Measurements from ENCODE around the gene BTBD17. TPM values are rescaled to one million over a fixed set of nuclear protein-coding genes. Genes with fewer than 3 reads are reported as not detected.

The BTBD17 gene
- polyA plus RNA-seq, 3 donors = not detected

DNA sequence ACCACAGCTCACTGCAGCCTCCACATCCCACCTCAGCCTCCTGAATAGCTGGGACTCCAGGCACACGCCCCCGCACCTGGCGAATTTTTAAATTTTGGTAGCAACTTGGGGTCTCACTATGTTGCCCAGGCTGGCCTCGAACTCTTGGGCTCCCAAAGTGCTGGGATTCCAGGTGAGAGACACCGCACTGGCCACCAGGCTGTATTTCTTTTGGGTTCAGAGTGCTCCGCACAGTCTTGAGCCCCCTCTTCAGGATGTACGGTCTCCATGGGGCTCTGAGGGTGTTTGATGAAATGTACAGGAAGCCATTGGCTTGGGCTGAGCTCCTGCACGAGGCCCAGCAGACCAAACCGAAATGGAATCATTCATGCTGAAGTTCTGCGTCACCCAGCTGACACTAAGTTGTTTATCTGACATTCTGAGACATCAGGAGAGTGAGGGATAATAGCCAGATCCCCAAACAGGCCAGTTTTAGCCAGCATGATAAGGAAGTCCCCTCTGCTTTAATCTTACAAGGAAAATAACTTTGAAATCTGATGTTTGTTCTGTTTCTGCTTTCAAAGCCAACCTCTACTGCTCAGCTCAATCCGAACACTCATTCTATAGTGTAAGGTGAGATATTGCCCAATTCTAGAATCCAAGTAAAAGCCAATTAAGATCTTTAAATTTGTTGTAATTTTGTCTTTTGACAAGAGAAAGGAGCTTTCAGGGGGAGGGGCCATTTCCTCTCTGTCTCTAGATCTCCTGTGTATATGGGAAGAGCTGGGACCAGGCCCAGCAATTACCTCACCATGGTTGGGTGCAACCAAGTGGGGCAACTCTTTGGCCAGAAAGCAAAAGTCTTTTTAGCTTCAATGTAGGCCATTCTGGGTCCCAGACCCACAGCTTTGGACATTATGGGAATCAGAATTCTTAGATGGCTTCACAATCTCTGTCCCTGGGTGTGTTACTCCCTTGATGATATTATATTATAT, 29.3 kb upstream of the BTBD17 start:
- peaks cover 0 to 11% of the 10 kb centered on the region in 2 donors for H3K9me3 ChIP-seq (replicated peaks in 1 of 2; ENCODE audit: control insufficient read depth in 1 of 2, insufficient read depth in 1 of 2, low read length in 2 of 2)
- no peak overlapping the region for H3K27ac Mint-ChIP-seq
- no peak overlapping the region for H3K4me2 ChIP-seq (replicated peaks; ENCODE audit: extremely low read depth, low read length, poor library complexity, severe bottlenecking)
- H3K36me3 ChIP-seq (replicated peaks in 1 of 2; ENCODE audit: control insufficient read depth in 1 of 2, insufficient read depth in 2 of 2, low read length in 2 of 2) = no peaks in the 10 kb centered on the region
- peaks cover 3 to 14% (median 9%) of the 10 kb centered on the region in 7 donors for H3K9me3 Mint-ChIP-seq
- no peaks in the 10 kb centered on the region for H4K20me1 ChIP-seq (ENCODE audit: insufficient read depth, low read length)
- peaks cover 15 to 30% of the 10 kb centered on the region in 2 donors for H3K4me1 ChIP-seq (ENCODE audit: control insufficient read depth in 1 of 2, insufficient read depth in 2 of 2, low read length in 2 of 2)
- H3K27me3 Mint-ChIP-seq (ENCODE audit: low read depth in 3 of 3) = peaks cover 6 to 12% (median 11%) of the 10 kb centered on the region in 3 donors
- intact Hi-C loops (cut with micrococcal nuclease) = no loop called here
- no peak for TF ChIP-seq CTCF (IDR thresholded peaks at IDR 0.05)
- H3K27me3 ChIP-seq (ENCODE audit: control insufficient read depth in 2 of 2, insufficient read depth in 2 of 2, low read length in 2 of 2) = no peaks in the 10 kb centered on the region
- no peak overlapping the region for H2AFZ ChIP-seq (ENCODE audit: insufficient read depth, low read depth, low read length, poor library complexity, severe bottlenecking)
- no peak for DNase-seq
- no peak overlapping the region for H3K9ac ChIP-seq (ENCODE audit: insufficient read depth, low read length, poor library complexity, severe bottlenecking)
- H3K4me1 Mint-ChIP-seq = peaks cover 37% of the 10 kb centered on the region
- no peak overlapping the region for H3K4me3 ChIP-seq (replicated peaks in 1 of 3; ENCODE audit: low read depth in 2 of 3, low read length in 3 of 3)
- no peak overlapping the region for H3K4me3 Mint-ChIP-seq
- WGBS (ENCODE audit: insufficient coverage) = 91% methylated on average over 10 of the region's 11 CpGs
- no peaks in the 10 kb centered on the region for H3K79me2 ChIP-seq (ENCODE audit: insufficient read depth, low read length)
- peaks cover 0 to 4% of the 10 kb centered on the region in 2 donors for H3K36me3 Mint-ChIP-seq
- no peak overlapping the region for H3K27ac ChIP-seq (ENCODE audit: low read depth in 1 of 2, low read length in 2 of 2)

- WGBS (ENCODE audit: insufficient coverage) = 58% methylated on average over 1 of the region's 2 CpGs
- no peak overlapping the region for H3K4me2 ChIP-seq (replicated peaks; ENCODE audit: extremely low read depth, low read length, poor library complexity, severe bottlenecking)
- H3K4me3 ChIP-seq (replicated peaks in 1 of 3; ENCODE audit: low read depth in 2 of 3, low read length in 3 of 3) = no peak overlapping the region
- H3K79me2 ChIP-seq (ENCODE audit: insufficient read depth, low read length) = no peaks in the 10 kb centered on the region
- no peaks in the 10 kb centered on the region for H4K20me1 ChIP-seq (ENCODE audit: insufficient read depth, low read length)
- H3K27me3 ChIP-seq (ENCODE audit: control insufficient read depth in 2 of 2, insufficient read depth in 2 of 2, low read length in 2 of 2) = no peaks in the 10 kb centered on the region
- no peak for TF ChIP-seq CTCF (IDR thresholded peaks at IDR 0.05)
- no peak overlapping the region for H3K27ac ChIP-seq (ENCODE audit: low read depth in 1 of 2, low read length in 2 of 2)
- no peak for DNase-seq
- Mint-ChIP-seq H3K36me3 (peaks cover 0 to 4% of the 10 kb centered on the region in 2 donors), H3K4me1 (peaks cover 38% of the 10 kb centered on the region), H3K9me3 (peaks cover 3 to 14% (median 9%) of the 10 kb centered on the region in 7 donors), H3K27me3 (ENCODE audit: low read depth in 3 of 3) (peaks cover 8 to 16% (median 12%) of the 10 kb centered on the region in 3 donors), H3K27ac (peak overlapping the region in 1 of 7 donors; percentile 50), H3K4me3 (peak overlapping the region in 1 of 2 donors; percentile 51)
- no peak overlapping the region for H3K9ac ChIP-seq (ENCODE audit: insufficient read depth, low read length, poor library complexity, severe bottlenecking)
- peaks cover 0 to 11% of the 10 kb centered on the region in 2 donors for H3K9me3 ChIP-seq (replicated peaks in 1 of 2; ENCODE audit: control insufficient read depth in 1 of 2, insufficient read depth in 1 of 2, low read length in 2 of 2)
- H3K36me3 ChIP-seq (replicated peaks in 1 of 2; ENCODE audit: control insufficient read depth in 1 of 2, insufficient read depth in 2 of 2, low read length in 2 of 2) = no peaks in the 10 kb centered on the region
- intact Hi-C loops (cut with micrococcal nuclease) = loop anchor here in 1 of 2 donors (5.0 kb wide), 1 partner anchor 32 kb away; no protein-coding TSS in a partner anchor
- peaks cover 15 to 31% of the 10 kb centered on the region in 2 donors for H3K4me1 ChIP-seq (ENCODE audit: control insufficient read depth in 1 of 2, insufficient read depth in 2 of 2, low read length in 2 of 2)
- no peak overlapping the region for H2AFZ ChIP-seq (ENCODE audit: insufficient read depth, low read depth, low read length, poor library complexity, severe bottlenecking)
Observed at GRCh38 chr17:74389937-74390679, 28.4 kb upstream of the BTBD17 start.

All from CD14-positive monocyte (primary cell).